Measurements from ENCODE around the gene WARS2. TPM values are rescaled to one million over a fixed set of nuclear protein-coding genes. Genes with fewer than 3 reads are reported as not detected.

Gene WARS2
- total RNA-seq, 2 experiments from 2014 or later = 7.0 to 11.0 TPM

DNA sequence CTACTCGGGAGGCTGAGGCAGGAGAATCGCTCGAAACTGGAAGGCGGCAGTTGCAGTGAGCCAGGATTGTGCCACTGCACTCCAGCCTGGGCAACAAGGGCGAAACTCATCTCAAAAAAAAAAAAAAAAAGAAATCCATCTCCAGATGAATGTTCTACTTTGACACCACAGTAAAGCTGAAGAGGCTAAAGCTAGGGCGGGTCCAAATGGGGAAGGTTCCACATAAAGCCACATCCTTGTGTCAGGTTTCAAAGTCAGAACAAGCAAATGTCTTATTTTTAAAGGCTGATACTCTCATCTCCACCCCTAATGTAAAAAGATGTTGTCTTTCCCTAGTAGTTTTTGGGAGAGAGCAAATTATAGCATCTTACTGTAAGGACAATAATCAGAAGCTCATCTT, 4.4 kb upstream of the WARS2 start:
- TF ChIP-seq, protein P1, sequence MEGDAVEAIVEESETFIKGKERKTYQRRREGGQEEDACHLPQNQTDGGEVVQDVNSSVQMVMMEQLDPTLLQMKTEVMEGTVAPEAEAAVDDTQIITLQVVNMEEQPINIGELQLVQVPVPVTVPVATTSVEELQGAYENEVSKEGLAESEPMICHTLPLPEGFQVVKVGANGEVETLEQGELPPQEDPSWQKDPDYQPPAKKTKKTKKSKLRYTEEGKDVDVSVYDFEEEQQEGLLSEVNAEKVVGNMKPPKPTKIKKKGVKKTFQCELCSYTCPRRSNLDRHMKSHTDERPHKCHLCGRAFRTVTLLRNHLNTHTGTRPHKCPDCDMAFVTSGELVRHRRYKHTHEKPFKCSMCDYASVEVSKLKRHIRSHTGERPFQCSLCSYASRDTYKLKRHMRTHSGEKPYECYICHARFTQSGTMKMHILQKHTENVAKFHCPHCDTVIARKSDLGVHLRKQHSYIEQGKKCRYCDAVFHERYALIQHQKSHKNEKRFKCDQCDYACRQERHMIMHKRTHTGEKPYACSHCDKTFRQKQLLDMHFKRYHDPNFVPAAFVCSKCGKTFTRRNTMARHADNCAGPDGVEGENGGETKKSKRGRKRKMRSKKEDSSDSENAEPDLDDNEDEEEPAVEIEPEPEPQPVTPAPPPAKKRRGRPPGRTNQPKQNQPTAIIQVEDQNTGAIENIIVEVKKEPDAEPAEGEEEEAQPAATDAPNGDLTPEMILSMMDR (conservative IDR thresholded peaks at IDR 0.05; ENCODE audit: low read length) = no peak
- TF ChIP-seq EZH2phosphoT487 (IDR thresholded peaks at IDR 0.05; ENCODE audit: borderline replicate concordance, low read depth, low read length) = no peak
- intact Hi-C loops (cut with micrococcal nuclease; ENCODE audit: unreplicated experiment) = loop anchor here (10.0 kb wide), 1 partner anchor 570 kb away; the partner anchor contains the start of gene PHGDH
- Histone ChIP-seq H3K4me2 (ENCODE audit: low read length) (no peak overlapping the region), H3K79me2 (ENCODE audit: insufficient read depth, low read depth, low read length) (peaks cover 7% of the 10 kb centered on the region; the same call in 1 of the 2 replicates), H3K27ac (ENCODE audit: low read depth, low read length, poor library complexity, severe bottlenecking) (no peak overlapping the region), H3K4me1 (ENCODE audit: insufficient read depth, low read length, poor library complexity, severe bottlenecking) (peaks cover 15% of the 10 kb centered on the region), H3K4me3 (ENCODE audit: low read depth, low read length, poor library complexity, severe bottlenecking) (no peak overlapping the region), H3K9me2 (ENCODE audit: insufficient read depth, low read length) (no peaks in the 10 kb centered on the region), H3K36me3 (ENCODE audit: insufficient read depth, low read length) (no peaks in the 10 kb centered on the region; the same call in 1 of the 2 replicates), H2AFZ (ENCODE audit: low read length) (no peak overlapping the region), H3K9me3 (ENCODE audit: low read length) (no peaks in the 10 kb centered on the region), H4K20me1 (ENCODE audit: insufficient read depth, low read length) (no peaks in the 10 kb centered on the region)
- no TSS peak for BruUV-seq (replicated peaks)
- POLR2A ChIA-PET = no interaction called here
- no peak for DNase-seq (ENCODE audit: low spot score)
- CTCF ChIA-PET (ENCODE audit: unreplicated experiment) = no interaction called here

DNA sequence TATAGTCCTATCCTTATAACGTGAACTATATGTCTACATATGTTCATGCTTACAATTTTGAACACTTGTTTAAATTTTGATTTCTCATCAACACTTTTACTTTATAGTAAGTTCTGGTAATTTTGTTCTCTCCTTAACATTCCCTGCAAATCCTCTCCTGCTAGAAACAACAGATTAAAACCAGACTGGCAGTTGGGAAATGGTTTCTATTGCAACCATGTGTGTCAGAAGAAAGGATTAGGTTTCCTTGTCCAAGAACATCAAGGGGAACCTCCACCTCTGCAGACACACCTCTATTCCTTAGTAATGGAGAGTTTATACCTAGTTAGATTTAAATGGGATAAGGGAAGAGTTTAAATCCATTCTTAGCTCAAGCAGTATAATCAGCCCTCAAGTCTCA, 3.3 kb upstream of the WARS2 start:
- DNase-seq (ENCODE audit: low spot score) = no peak
- Histone ChIP-seq H3K4me2 (ENCODE audit: low read length) (no peak overlapping the region), H4K20me1 (ENCODE audit: insufficient read depth, low read length) (no peaks in the 10 kb centered on the region), H3K9me3 (ENCODE audit: low read length) (no peaks in the 10 kb centered on the region), H3K9me2 (ENCODE audit: insufficient read depth, low read length) (no peaks in the 10 kb centered on the region), H3K27ac (ENCODE audit: low read depth, low read length, poor library complexity, severe bottlenecking) (no peak overlapping the region), H3K4me1 (ENCODE audit: insufficient read depth, low read length, poor library complexity, severe bottlenecking) (peaks cover 25% of the 10 kb centered on the region), H2AFZ (ENCODE audit: low read length) (no peak overlapping the region), H3K79me2 (ENCODE audit: insufficient read depth, low read depth, low read length) (peaks cover 17% of the 10 kb centered on the region; the same call in 1 of the 2 replicates), H3K4me3 (ENCODE audit: low read depth, low read length, poor library complexity, severe bottlenecking) (no peak overlapping the region), H3K36me3 (ENCODE audit: insufficient read depth, low read length) (no peaks in the 10 kb centered on the region; the same call in 1 of the 2 replicates)
- BruUV-seq (replicated peaks) = no TSS peak
- CTCF ChIA-PET (ENCODE audit: unreplicated experiment) = no interaction called here
- no peak for TF ChIP-seq EZH2phosphoT487 (IDR thresholded peaks at IDR 0.05; ENCODE audit: borderline replicate concordance, low read depth, low read length)
- TF ChIP-seq, protein P1 (conservative IDR thresholded peaks at IDR 0.05; ENCODE audit: low read length) = no peak
- POLR2A ChIA-PET = interaction anchor here (0.6 kb wide), 1 partner anchor 9 kb away, joined by 8 read pairs; no protein-coding TSS in a partner anchor
- intact Hi-C loops (cut with micrococcal nuclease; ENCODE audit: unreplicated experiment) = loop anchor here (10.0 kb wide), 1 partner anchor 571 kb away; the partner anchor contains the start of gene PHGDH

DNA sequence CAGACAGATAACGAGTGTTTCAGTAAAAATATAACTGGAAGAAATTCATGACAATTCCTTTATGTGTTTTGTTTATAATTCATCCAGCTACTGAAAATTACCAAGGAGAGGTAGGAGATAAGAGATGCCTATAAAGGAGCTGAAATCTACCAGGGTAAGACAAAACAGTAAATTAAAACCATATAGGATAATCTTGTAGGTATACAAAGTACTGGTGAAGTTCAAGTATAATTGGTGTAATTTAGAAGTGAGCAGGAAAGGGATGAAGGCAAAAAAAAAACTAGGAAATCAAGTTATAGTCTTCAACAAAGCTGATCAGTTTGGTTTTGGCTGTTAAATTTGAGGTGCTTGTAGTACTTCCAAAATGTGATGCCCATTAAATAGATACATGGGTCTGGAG, 1.2 kb upstream of the WARS2 start:
- Histone ChIP-seq H3K4me2 (ENCODE audit: low read length) (peak overlapping the region; percentile 73), H2AFZ (ENCODE audit: low read length) (no peak overlapping the region), H3K9me2 (ENCODE audit: insufficient read depth, low read length) (no peaks in the 10 kb centered on the region), H3K4me3 (ENCODE audit: low read depth, low read length, poor library complexity, severe bottlenecking) (peak overlapping the region; percentile 75), H3K79me2 (ENCODE audit: insufficient read depth, low read depth, low read length) (peaks cover 24% of the 10 kb centered on the region; the same call in 1 of the 2 replicates), H3K4me1 (ENCODE audit: insufficient read depth, low read length, poor library complexity, severe bottlenecking) (peaks cover 27% of the 10 kb centered on the region), H3K27ac (ENCODE audit: low read depth, low read length, poor library complexity, severe bottlenecking) (no peak overlapping the region), H4K20me1 (ENCODE audit: insufficient read depth, low read length) (no peaks in the 10 kb centered on the region), H3K9me3 (ENCODE audit: low read length) (no peaks in the 10 kb centered on the region), H3K36me3 (ENCODE audit: insufficient read depth, low read length) (no peaks in the 10 kb centered on the region; the same call in 1 of the 2 replicates)
- ChIA-PET CTCF (ENCODE audit: unreplicated experiment) (no interaction called here), POLR2A (interaction anchor here (0.9 kb wide), 1 partner anchor 17 kb away, joined by 3 read pairs; no protein-coding TSS in a partner anchor)
- TF ChIP-seq, protein P1 (conservative IDR thresholded peaks at IDR 0.05; ENCODE audit: low read length) = no peak
- TF ChIP-seq EZH2phosphoT487 (IDR thresholded peaks at IDR 0.05; ENCODE audit: borderline replicate concordance, low read depth, low read length) = no peak
- BruUV-seq (replicated peaks) = no TSS peak
- intact Hi-C loops (cut with micrococcal nuclease; ENCODE audit: unreplicated experiment) = loop anchor here (2.0 to 10.0 kb wide), 2 partner anchors 573 to 1213 kb away; partner anchors contain the start of genes GDAP2, PHGDH and WDR3
- DNase-seq (ENCODE audit: low spot score) = no peak
